AG04450 (cell line): ENCODE results near the gene ABCF1. TPM values are rescaled to one million over a fixed set of nuclear protein-coding genes. Genes with fewer than 3 reads are reported as not detected.

Experiments
- CTCF ChIA-PET: fragments of 300-600, 350-600 bp; formaldehyde crosslinking; extraction: SDS; loops from one replicate; lab custom pipeline; 2022; ENCODE audit warnings: antibody characterized with exemption, inconsistent platforms; lab: Charles Lee
- POLR2A ChIA-PET: fragments of 350-600 bp; formaldehyde crosslinking; extraction: SDS; loops from one replicate; lab custom pipeline; 2021; ENCODE audit warnings: antibody characterized with exemption, inconsistent platforms; lab: Yijun Ruan, JAX
- DNase-seq: peaks from one replicate; pipeline ENCODE4 v3.0.0-alpha.2; 2011; ENCODE audit warnings: low read depth, low spot score
- H3K27ac ChIP-seq: one replicate; pipeline ENCODE4 v1.5.1; 2012; ENCODE audit warnings: low read depth, low read length, control low read depth
- H3K27me3 ChIP-seq: one replicate; pipeline ENCODE4 v1.6.0; 2012; ENCODE audit warnings: low read length; ENCODE audit not compliant: control insufficient read depth, insufficient read depth
- H3K4me3 ChIP-seq: 2 replicates; pipeline ENCODE4 v1.5.1; 2011; ENCODE audit warnings: mild to moderate bottlenecking, low read depth, low read length, control low read depth
- H3K9me3 ChIP-seq: 2 replicates; pipeline ENCODE4 v1.5.1; 2012; ENCODE audit warnings: low read length; ENCODE audit not compliant: control insufficient read depth, insufficient read depth
- CTCF ChIP-seq: IDR thresholded peaks from 2 replicates; pipeline ENCODE4 v1.5.1; 2011; ENCODE audit warnings: low read depth, low read length, control low read depth, inconsistent platforms
- polyA plus RNA-seq: library from polyadenylated mRNA; depleted of rRNA; stranded (reverse); fragments of >200 nt; gene quantifications from 2 replicates; pipeline ENCODE4 v1.2.3, GENCODE V29; 2011

Gene ABCF1
- polyA plus RNA-seq, 1 experiment: 32.3 TPM

GRCh38 chr6:30537931-30538330 is 33.3 kb upstream of the ABCF1 start:
- POLR2A ChIA-PET: interaction anchor here (0.6 kb wide), 1 partner anchor 135 kb away, joined by 4 read pairs; no protein-coding TSS in a partner anchor
- Histone ChIP-seq H3K27ac (no peak overlapping the region), H3K27me3 (no peaks in the 10 kb centered on the region), H3K9me3 (no peaks in the 10 kb centered on the region), H3K4me3 (no peak overlapping the region)
- TF ChIP-seq CTCF: no peak
- CTCF ChIA-PET: interaction anchor here (15.5 kb wide), 1 partner anchor 54 kb away, joined by 437 read pairs; no protein-coding TSS in a partner anchor
- no peak for DNase-seq

GRCh38 chr6:30541515-30542403 is 29.5 kb upstream of the ABCF1 start:
- CTCF ChIA-PET: interaction anchor here (0.6 to 15.5 kb wide), 49 partner anchors 10 to 572 kb away, joined by 3 to 437 read pairs (median 6); partner anchors contain the start of genes DHX16, GNL1, MRPS18B and PPP1R10

DNA sequence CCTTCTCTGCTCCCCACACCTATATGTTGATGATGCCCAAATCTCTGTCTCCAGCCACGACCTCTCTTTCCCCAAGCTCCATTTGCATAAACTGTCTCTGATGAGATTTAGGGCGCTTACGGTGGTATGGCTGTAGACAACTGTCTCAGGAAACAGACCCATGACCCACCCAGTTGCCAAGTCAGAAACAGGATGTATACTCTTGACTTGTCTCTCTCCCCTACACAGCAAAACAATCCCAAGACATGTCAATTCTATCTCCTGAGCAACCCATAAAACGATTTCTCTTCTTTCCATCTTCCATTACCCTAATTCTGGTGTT is 28.9 kb upstream of the ABCF1 start:
- Histone ChIP-seq H3K27ac (no peak overlapping the region), H3K9me3 (no peaks in the 10 kb centered on the region), H3K4me3 (no peak overlapping the region), H3K27me3 (no peaks in the 10 kb centered on the region)
- POLR2A ChIA-PET: interaction anchor here (1.6 kb wide), 1 partner anchor 15 kb away, joined by 3 read pairs; no protein-coding TSS in a partner anchor
- CTCF ChIA-PET: interaction anchor here (0.8 to 15.5 kb wide), 21 partner anchors 11 to 545 kb away, joined by 3 to 437 read pairs (median 13); partner anchors contain the start of genes GNL1 and PRR3
- no peak for TF ChIP-seq CTCF
- DNase-seq: no peak

More at GRCh38 chr6:30541515-30542403, 29.5 kb upstream of the ABCF1 start:
- POLR2A ChIA-PET: interaction anchor here (1.0 to 1.6 kb wide), 2 partner anchors 14 to 51 kb away, joined by 3 read pairs; no protein-coding TSS in a partner anchor
- peak; percentile 98 for TF ChIP-seq CTCF
- H3K27me3 ChIP-seq: no peaks in the 10 kb centered on the region
- H3K4me3 ChIP-seq: peak overlapping the region; percentile 34
- H3K9me3 ChIP-seq: no peaks in the 10 kb centered on the region
- DNase-seq: peak; percentile 77
- no peak overlapping the region for H3K27ac ChIP-seq

- ChIA-PET POLR2A (no interaction called here), CTCF (interaction anchor here (0.8 to 15.5 kb wide), 15 partner anchors 9 to 72 kb away, joined by 3 to 437 read pairs (median 11); partner anchors contain the start of genes GNL1 and PRR3)
- TF ChIP-seq CTCF: peak; percentile 45
- no peak for DNase-seq
- Histone ChIP-seq H3K27ac (no peak overlapping the region), H3K9me3 (no peaks in the 10 kb centered on the region), H3K27me3 (no peaks in the 10 kb centered on the region), H3K4me3 (no peak overlapping the region)
Observed at GRCh38 chr6:30542915-30543314, 28.3 kb upstream of the ABCF1 start.

GRCh38 chr6:30543821-30544220 is 27.4 kb upstream of the ABCF1 start:
- Histone ChIP-seq H3K27me3 (no peaks in the 10 kb centered on the region), H3K27ac (no peak overlapping the region), H3K9me3 (no peaks in the 10 kb centered on the region), H3K4me3 (no peak overlapping the region)
- ChIA-PET CTCF (interaction anchor here (1.0 to 15.5 kb wide), 7 partner anchors 12 to 90 kb away, joined by 3 to 437 read pairs (median 16); partner anchors contain the start of genes GNL1 and PRR3), POLR2A (no interaction called here)
- DNase-seq: no peak
- no peak for TF ChIP-seq CTCF
